SK-N-SH treated with all-trans-retinoic acid at 6 μM for 48 hours (cell line): ENCODE data around the gene CFAP299.

Experiments
- CREB5 ChIP-seq: fragments of 250-450 bp; sonication (Bioruptor Pico); IDR thresholded peaks from 2 replicates; pipeline ENCODE4 v1.5.1; 2020; ENCODE audit warnings: low read depth, mild to moderate bottlenecking, moderate library complexity
- ZC3H10 ChIP-seq: fragments of 250-450 bp; sonication (Bioruptor Pico); IDR thresholded peaks from 2 replicates; pipeline ENCODE4 v1.5.1; 2021; ENCODE audit warnings: mild to moderate bottlenecking, moderate library complexity
- ZFP3 ChIP-seq: fragments of 250-450 bp; sonication (Bioruptor Pico); IDR thresholded peaks from 2 replicates; pipeline ENCODE4 v1.5.0; 2020; ENCODE audit warnings: mild to moderate bottlenecking, moderate library complexity

GRCh38 chr4:80521438-80521837 lies 185.9 kb downstream of the CFAP299 start:
- TF ChIP-seq CREB5 (CRISPR knock-in tag) (no peak), ZFP3 (CRISPR knock-in tag) (no peak), ZC3H10 (CRISPR knock-in tag) (no peak)
